Heart left ventricle (tissue), 16 donors: ENCODE data around the gene ARHGEF10L. TPM values are rescaled to one million over a fixed set of nuclear protein-coding genes. Genes with fewer than 3 reads are reported as not detected.

ENCODE experiments used
- ATAC-seq, 4 donors: fragments of 200-7000 bp; cut with Tn5 transposase; one replicate each; pipeline ENCODE4 v1.9.1; 2020 to 2022; ENCODE audit warnings: moderate library complexity in 4 of 4, mild to moderate bottlenecking in 3 of 4, moderate number of reproducible peaks in 1 of 4
- DNase-seq, 5 donors: peaks; one replicate each; pipeline ENCODE4 v3.0.0-alpha.2; 2020
- H3K27ac ChIP-seq, 12 donors: fragments of 200-600 bp; sonication (generic) in 4 of 12; one replicate each; pipeline versions ENCODE4 v1.5.0 to v1.8.0; 2016 to 2022; ENCODE audit warnings: mild to moderate bottlenecking in 2 of 12
- H3K27me3 ChIP-seq, 9 donors: fragments of 200-600 bp; sonication (generic) in 2 of 9; one replicate each; pipeline versions ENCODE4 v1.5.1 to v1.8.0; 2016 to 2022; ENCODE audit warnings: mild to moderate bottlenecking in 3 of 9
- H3K36me3 ChIP-seq, 9 donors: fragments of 200-600 bp; sonication (generic) in 2 of 9; one replicate each; pipeline versions ENCODE4 v1.5.0 to v1.8.0; 2018 to 2022; ENCODE audit warnings: mild to moderate bottlenecking in 2 of 9
- H3K4me1 ChIP-seq, 12 donors: fragments of 200-600 bp; sonication (generic) in 4 of 12; one replicate each; pipeline versions ENCODE4 v1.5.0 to v1.8.0; 2016 to 2022; ENCODE audit warnings: mild to moderate bottlenecking in 3 of 12
- H3K4me3 ChIP-seq, 12 donors: fragments of 200-600 bp; sonication (generic) in 4 of 12; one replicate each; pipeline versions ENCODE4 v1.5.0 to v1.8.0; 2017 to 2022; ENCODE audit warnings: mild to moderate bottlenecking in 9 of 12, moderate library complexity in 4 of 12
- H3K9me3 ChIP-seq, 12 donors: fragments of 200-600 bp; sonication (generic) in 4 of 12; one replicate each; pipeline versions ENCODE4 v1.5.0 to v1.8.0; 2016 to 2022; ENCODE audit warnings: mild to moderate bottlenecking in 1 of 12
- POLR2A ChIP-seq, 2 donors: fragments of 450-650 bp; IDR thresholded peaks; one replicate each; pipeline ENCODE4 v1.6.1; 2017; ENCODE audit warnings: antibody characterized with exemption in 2 of 2, mild to moderate bottlenecking in 2 of 2, moderate library complexity in 2 of 2
- WGBS, 4 donors: extraction: QIAGEN DNeasy Blood & Tissue Kit in 2 of 4; methylation state at CpG; one replicate each; pipeline versions ENCODE4 v1.1.5 to v1.1.7; 2013 to 2018; 5-methylcytosine and 5-hydroxymethylcytosine counted together
- intact Hi-C, 10 donors: fragments of 100-400 bp; cut with DNase I; formaldehyde crosslinking; loops; one replicate each; pipeline versions ENCODE4 v1.11.1 to v1.14.2; 2022
- polyA plus RNA-seq, 2 donors: library from polyadenylated mRNA; stranded (reverse); fragments of 200-250 nt; gene quantifications; one replicate each; pipeline ENCODE4 v1.2.3, GENCODE V29; 2013
- total RNA-seq, 9 donors: library from RNA; depleted of rRNA in 2 of 9; stranded (reverse); fragments of >200 nt in 2 of 9; fragmentation: NEBNext Ultra II Directional in 3 of 9; extraction: Animal tissue kit (Norgen Biotek cat#: 25700) in 3 of 9; gene quantifications; one replicate each; pipeline versions ENCODE4 v1.1.0 to v1.2.4, GENCODE V29; 2016 to 2023
- TF ChIP-seq, protein P1 (sequence below), 12 donors: fragments of 200-600 bp; sonication (generic) in 4 of 12; IDR thresholded peaks; one replicate each; pipeline versions ENCODE4 v1.5.0 to v1.8.0; 2018 to 2022; ENCODE audit warnings: antibody characterized with exemption in 12 of 12, mild to moderate bottlenecking in 5 of 12
- donor health status: ischemic (EF 13 %, LVEDD 7.1; RV severe dilation, severe dysfunction).
- donor health status: healthy with polysubstance abuse.
- donor health status: DM: no; HTN: yes; CAD: no.
- donor health status: DM: no; HTN: no; CAD: no.
- donor health status: ischemic (EF 25% LVEDD 6.9; RV normal size, moderate dysfunction).
- donor health status: ischemic (EF 25% LVEDD 5.7; RV mildly dilated, moderate dysfunction).
- donor health status: healthy.
- donor health status: DM: yes; HTN: yes; CAD: no.
- donor health status: ischemic (EF 35%, LVEDD 5.7; RV mildly dilated, moderate dysfunction).
- donor health status: nonischemic (EF 11% LVEDD 7.7; RV severe dilation, severe dysfunction).
- donor health status: DM: yes; HTN: yes; CAD: no.
- donor health status: PGD.
- donor health status: ischemic (EF 29% LVEDD 5.4; RV normal size, mild dysfunction).
- donor health status: nonischemic (EF 23%, LVEDD 6.1; RV moderate dilation, normal function).

ARHGEF10L gene
- total and polyA plus RNA-seq, 11 donors, result 44.6 to 72.8 (median 57.9) TPM

DNA sequence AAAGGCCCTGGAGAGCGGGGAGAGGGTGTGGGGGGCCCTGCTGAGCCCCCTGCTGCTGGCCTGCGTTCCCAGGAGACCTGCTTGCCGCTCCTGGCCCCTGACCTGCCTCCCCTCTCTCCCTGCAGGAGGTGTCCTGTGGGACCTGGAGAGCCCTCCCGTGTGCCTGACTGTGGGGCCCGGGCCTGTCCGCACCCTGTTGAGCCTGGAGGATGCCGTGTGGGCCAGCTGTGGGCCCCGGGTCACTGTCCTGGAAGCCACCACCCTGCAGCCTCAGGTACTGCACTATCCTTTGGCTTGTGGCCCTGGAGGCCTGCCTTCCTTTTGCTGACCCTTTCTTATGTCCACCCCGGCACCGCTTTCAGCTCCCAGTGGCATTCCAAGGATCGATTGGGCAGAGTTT lies 124.8 kb downstream of the ARHGEF10L start:
- peaks cover 0 to 92% (median 60%) of the 10 kb centered on the region in 9 donors for H3K36me3 ChIP-seq
- no peak for DNase-seq
- no peaks in the 10 kb centered on the region for H3K27me3 ChIP-seq
- peaks cover 0 to 3% (median under 1%) of the 10 kb centered on the region in 12 donors for H3K4me1 ChIP-seq
- WGBS, 4 donors, result 75 to 90% (median 84%) methylated on average over 10 to 11 of the region's 11 CpGs
- H3K4me3 ChIP-seq, result no peak overlapping the region
- TF ChIP-seq POLR2A (IDR thresholded peaks at IDR 0.05), result no peak
- TF ChIP-seq, protein P1, sequence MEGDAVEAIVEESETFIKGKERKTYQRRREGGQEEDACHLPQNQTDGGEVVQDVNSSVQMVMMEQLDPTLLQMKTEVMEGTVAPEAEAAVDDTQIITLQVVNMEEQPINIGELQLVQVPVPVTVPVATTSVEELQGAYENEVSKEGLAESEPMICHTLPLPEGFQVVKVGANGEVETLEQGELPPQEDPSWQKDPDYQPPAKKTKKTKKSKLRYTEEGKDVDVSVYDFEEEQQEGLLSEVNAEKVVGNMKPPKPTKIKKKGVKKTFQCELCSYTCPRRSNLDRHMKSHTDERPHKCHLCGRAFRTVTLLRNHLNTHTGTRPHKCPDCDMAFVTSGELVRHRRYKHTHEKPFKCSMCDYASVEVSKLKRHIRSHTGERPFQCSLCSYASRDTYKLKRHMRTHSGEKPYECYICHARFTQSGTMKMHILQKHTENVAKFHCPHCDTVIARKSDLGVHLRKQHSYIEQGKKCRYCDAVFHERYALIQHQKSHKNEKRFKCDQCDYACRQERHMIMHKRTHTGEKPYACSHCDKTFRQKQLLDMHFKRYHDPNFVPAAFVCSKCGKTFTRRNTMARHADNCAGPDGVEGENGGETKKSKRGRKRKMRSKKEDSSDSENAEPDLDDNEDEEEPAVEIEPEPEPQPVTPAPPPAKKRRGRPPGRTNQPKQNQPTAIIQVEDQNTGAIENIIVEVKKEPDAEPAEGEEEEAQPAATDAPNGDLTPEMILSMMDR (IDR thresholded peaks at IDR 0.05), result no peak
- no peak overlapping the region for H3K27ac ChIP-seq
- intact Hi-C loops, result loop anchor here (5.0 to 10.0 kb wide), 10 partner anchors 160 to 910 kb away; partner anchors contain the start of gene IGSF21 (in 2 of the 10)
- H3K9me3 ChIP-seq, result no peaks in the 10 kb centered on the region
- no peak for ATAC-seq

- H3K36me3 ChIP-seq, result peaks cover 0 to 92% (median 53%) of the 10 kb centered on the region in 9 donors
Measured at GRCh38 chr1:17665054-17665453, 125.6 kb downstream of the ARHGEF10L start.

GRCh38 chr1:17665950-17666720 lies 126.6 kb downstream of the ARHGEF10L start:
- peaks cover 0 to 12% (median 5%) of the 10 kb centered on the region in 12 donors for H3K4me1 ChIP-seq
- WGBS, 4 donors, result 55 to 75% (median 67%) methylated on average over 5 of the region's 5 CpGs
- intact Hi-C loops, result loop anchor here in 9 of 10 donors (5.0 to 10.0 kb wide), 6 partner anchors 159 to 909 kb away; partner anchors contain the start of gene IGSF21 (in 2 of the 9)
- H3K9me3 ChIP-seq, result no peaks in the 10 kb centered on the region
- no peak for TF ChIP-seq POLR2A (IDR thresholded peaks at IDR 0.05)
- TF ChIP-seq, protein P1 (IDR thresholded peaks at IDR 0.05), result no peak
- no peaks in the 10 kb centered on the region for H3K27me3 ChIP-seq
- ATAC-seq (no peak), DNase-seq (no peak)
- H3K4me3 ChIP-seq, result no peak overlapping the region
- no peak overlapping the region for H3K27ac ChIP-seq
- peaks cover 0 to 87% (median 55%) of the 10 kb centered on the region in 9 donors for H3K36me3 ChIP-seq

More at GRCh38 chr1:17665054-17665453, 125.6 kb downstream of the ARHGEF10L start:
- Histone ChIP-seq H3K4me1 (peaks cover 0 to 10% (median 4%) of the 10 kb centered on the region in 12 donors), H3K27ac (no peak overlapping the region), H3K4me3 (no peak overlapping the region), H3K27me3 (no peaks in the 10 kb centered on the region), H3K9me3 (no peaks in the 10 kb centered on the region)
- DNase-seq (no peak), ATAC-seq (no peak)
- 92 to 98% (median 94%) methylated on average over 7 to 8 of the region's 8 CpGs for WGBS, 4 donors
- intact Hi-C loops, result loop anchor here in 9 of 10 donors (5.0 to 10.0 kb wide), 6 partner anchors 160 to 910 kb away; partner anchors contain the start of gene IGSF21 (in 2 of the 9)
- TF ChIP-seq POLR2A (IDR thresholded peaks at IDR 0.05), result no peak
- TF ChIP-seq, protein P1 (IDR thresholded peaks at IDR 0.05), result no peak

- ATAC-seq, result no peak
- no peak overlapping the region for H3K27ac ChIP-seq
Measured at GRCh38 chr1:17667641-17668040, 128.1 kb downstream of the ARHGEF10L start.

More at GRCh38 chr1:17667641-17668040, 128.1 kb downstream of the ARHGEF10L start:
- Histone ChIP-seq H3K9me3 (no peaks in the 10 kb centered on the region), H3K4me3 (no peak overlapping the region), H3K27me3 (no peaks in the 10 kb centered on the region), H3K4me1 (peaks cover 0 to 24% (median 5%) of the 10 kb centered on the region in 12 donors), H3K36me3 (peaks cover 0 to 72% (median 53%) of the 10 kb centered on the region in 9 donors)
- TF ChIP-seq POLR2A (IDR thresholded peaks at IDR 0.05), result no peak
- TF ChIP-seq, protein P1 (IDR thresholded peaks at IDR 0.05), result no peak
- DNase-seq, result no peak
- intact Hi-C loops, result loop anchor here in 9 of 10 donors (5.0 to 10.0 kb wide), 6 partner anchors 157 to 907 kb away; partner anchors contain the start of gene IGSF21 (in 2 of the 9)
- 66 to 83% (median 76%) methylated on average over 9 of the region's 9 CpGs for WGBS, 4 donors
